ENCODE results near the gene GLG1.

The GLG1 gene

GRCh38 chr16:74455213-74455612 is 151.7 kb downstream of the GLG1 start:
- Histone ChIP-seq H3K4me2 (ENCODE audit: low read depth, low read length) (no peak overlapping the region), H3K9me3 (replicated peaks; ENCODE audit: insufficient read depth, low read length) (no peaks in the 10 kb centered on the region), H3K79me2 (ENCODE audit: low read length) (no peaks in the 10 kb centered on the region), H3K36me3 (replicated peaks; ENCODE audit: insufficient read depth, low read length) (no peaks in the 10 kb centered on the region), H3K27ac (ENCODE audit: low read length) (no peak overlapping the region), H3F3A (ENCODE audit: insufficient read depth, low read length) (no peaks in the 10 kb centered on the region), H3K9ac (ENCODE audit: low read length) (no peak overlapping the region), H3K27me3 (replicated peaks; ENCODE audit: insufficient read depth, low read length) (no peaks in the 10 kb centered on the region), H3K9me2 (replicated peaks; ENCODE audit: insufficient read depth, low read length) (no peaks in the 10 kb centered on the region), H3K4me3 (ENCODE audit: low read length) (no peak overlapping the region), H2AFZ (ENCODE audit: low read length) (no peak overlapping the region), H3K4me1 (ENCODE audit: low read length) (no peaks in the 10 kb centered on the region), H4K20me1 (ENCODE audit: insufficient read depth, low read length) (no peaks in the 10 kb centered on the region)
- TF ChIP-seq CTCF (IDR thresholded peaks at IDR 0.05; ENCODE audit: low read length) = no peak
- TF ChIP-seq EZH2 (optimal IDR thresholded peaks at IDR 0.05; ENCODE audit: low read depth, low read length) = no peak
- no peak for TF ChIP-seq EZH2phosphoT487 (IDR thresholded peaks at IDR 0.05; ENCODE audit: low read length)
- no peak for DNase-seq

GRCh38 chr16:74451951-74452758 is 154.8 kb downstream of the GLG1 start:
- Histone ChIP-seq H3K36me3 (replicated peaks; ENCODE audit: insufficient read depth, low read length) (no peaks in the 10 kb centered on the region), H3K27ac (ENCODE audit: low read length) (no peak overlapping the region), H3K9me3 (replicated peaks; ENCODE audit: insufficient read depth, low read length) (no peaks in the 10 kb centered on the region), H3K9me2 (replicated peaks; ENCODE audit: insufficient read depth, low read length) (no peaks in the 10 kb centered on the region), H3K4me3 (ENCODE audit: low read length) (no peak overlapping the region), H3K27me3 (replicated peaks; ENCODE audit: insufficient read depth, low read length) (no peaks in the 10 kb centered on the region), H4K20me1 (ENCODE audit: insufficient read depth, low read length) (no peaks in the 10 kb centered on the region), H3F3A (ENCODE audit: insufficient read depth, low read length) (no peaks in the 10 kb centered on the region), H3K4me2 (ENCODE audit: low read depth, low read length) (no peak overlapping the region), H3K4me1 (ENCODE audit: low read length) (no peaks in the 10 kb centered on the region), H2AFZ (ENCODE audit: low read length) (no peak overlapping the region), H3K79me2 (ENCODE audit: low read length) (no peaks in the 10 kb centered on the region), H3K9ac (ENCODE audit: low read length) (no peak overlapping the region)
- no peak for DNase-seq
- no peak for TF ChIP-seq EZH2phosphoT487 (IDR thresholded peaks at IDR 0.05; ENCODE audit: low read length)
- no peak for TF ChIP-seq EZH2 (optimal IDR thresholded peaks at IDR 0.05; ENCODE audit: low read depth, low read length)
- TF ChIP-seq CTCF (IDR thresholded peaks at IDR 0.05; ENCODE audit: low read length) = no peak

- no peaks in the 10 kb centered on the region for H3K4me1 ChIP-seq (ENCODE audit: low read length)
- H3K79me2 ChIP-seq (ENCODE audit: low read length) = no peaks in the 10 kb centered on the region
- no peak for TF ChIP-seq CTCF (IDR thresholded peaks at IDR 0.05; ENCODE audit: low read length)
- no peak for TF ChIP-seq EZH2 (optimal IDR thresholded peaks at IDR 0.05; ENCODE audit: low read depth, low read length)
- TF ChIP-seq EZH2phosphoT487 (IDR thresholded peaks at IDR 0.05; ENCODE audit: low read length) = no peak
- no peaks in the 10 kb centered on the region for H3F3A ChIP-seq (ENCODE audit: insufficient read depth, low read length)
- DNase-seq = no peak
- no peaks in the 10 kb centered on the region for H3K9me3 ChIP-seq (replicated peaks; ENCODE audit: insufficient read depth, low read length)
- H3K4me3 ChIP-seq (ENCODE audit: low read length) = no peak overlapping the region
- no peak overlapping the region for H2AFZ ChIP-seq (ENCODE audit: low read length)
- no peaks in the 10 kb centered on the region for H3K27me3 ChIP-seq (replicated peaks; ENCODE audit: insufficient read depth, low read length)
- H4K20me1 ChIP-seq (ENCODE audit: insufficient read depth, low read length) = no peaks in the 10 kb centered on the region
- H3K4me2 ChIP-seq (ENCODE audit: low read depth, low read length) = no peak overlapping the region
- H3K9me2 ChIP-seq (replicated peaks; ENCODE audit: insufficient read depth, low read length) = no peaks in the 10 kb centered on the region
- no peak overlapping the region for H3K9ac ChIP-seq (ENCODE audit: low read length)
- H3K27ac ChIP-seq (ENCODE audit: low read length) = no peak overlapping the region
- H3K36me3 ChIP-seq (replicated peaks; ENCODE audit: insufficient read depth, low read length) = no peaks in the 10 kb centered on the region
Measured at GRCh38 chr16:74450967-74451760, 155.8 kb downstream of the GLG1 start.
